Endothelial cell of umbilical vein (primary cell): ENCODE measurements around the gene LRRC41. TPM values are rescaled to one million over a fixed set of nuclear protein-coding genes. Genes with fewer than 3 reads are reported as not detected.

Experiments used
- BruUV-seq: library from RNA; stranded (reverse); fragments of 400-500 nt; replicated peaks from 2 replicates; lab custom pipeline; 2021; lab: Mats Ljungman, UMichigan
- CTCF ChIA-PET: fragments of 300-600, 350-600 bp; sonication (Branson Sonifier 250); formaldehyde crosslinking; loops from one replicate; lab custom pipeline; 2021; ENCODE audit warnings: antibody characterized with exemption, inconsistent platforms; lab: Charles Lee
- POLR2A ChIA-PET: fragments of 300-600, 350-600 bp; sonication (Branson Sonifier 250); formaldehyde crosslinking; loops from one replicate; lab custom pipeline; 2021; ENCODE audit warnings: antibody characterized with exemption, inconsistent platforms; lab: Charles Lee
- DNase-seq: peaks from one replicate; pipeline ENCODE4 v3.0.0-alpha.2; 2011; ENCODE audit warnings: low read depth, low spot score
- FAIRE-seq: peaks from 2 replicates; lab custom pipeline; 2011; peaks lifted over from hg19 to GRCh38; lab: Jason Lieb, UNC
- H2AFZ ChIP-seq: 2 replicates; pipeline ENCODE4 v1.6.0; 2012; ENCODE audit warnings: low read depth, low read length, control low read depth, inconsistent platforms
- H3K27ac ChIP-seq: 2 replicates; pipeline ENCODE4 v1.5.1; 2011; ENCODE audit warnings: low read depth, mild to moderate bottlenecking, control low read depth, low read length, moderate library complexity; ENCODE audit not compliant: insufficient read depth
- H3K27me3 ChIP-seq, 2 experiments: 2 replicates each; pipeline versions ENCODE4 v1.6.0 to v1.6.1; 2011; ENCODE audit warnings: low read length in 2 of 2, mixed read lengths in 1 of 2; ENCODE audit not compliant: control insufficient read depth in 2 of 2, insufficient read depth in 2 of 2
- H3K36me3 ChIP-seq, 2 experiments: 2 replicates in 1 of 2; 3 replicates in 1 of 2; pipeline ENCODE4 v1.5.1; 2011; ENCODE audit warnings: low read length in 2 of 2, mild to moderate bottlenecking in 1 of 2, moderate library complexity in 1 of 2; ENCODE audit not compliant: control insufficient read depth in 2 of 2, insufficient read depth in 2 of 2; ENCODE audit errors: extremely low read depth in 1 of 2
- H3K4me1 ChIP-seq: 3 replicates; pipeline ENCODE4 v1.5.1; 2011; ENCODE audit warnings: mild to moderate bottlenecking, low read length; ENCODE audit not compliant: control insufficient read depth, insufficient read depth; ENCODE audit errors: extremely low read depth
- H3K4me2 ChIP-seq: 2 replicates; pipeline ENCODE4 v1.6.1; 2011; ENCODE audit warnings: low read length, control low read depth, mixed read lengths; ENCODE audit not compliant: insufficient read depth
- H3K4me3 ChIP-seq, 3 experiments: fragments of 200-600 bp in 1 of 3; sonication (generic), shearing (Covaris generic) in 1 of 3; replicated peaks in 1 of 3; 2 replicates each; pipeline ENCODE4 v1.5.1; 2011 to 2016; ENCODE audit warnings: control low read depth in 3 of 3, low read length in 3 of 3, mild to moderate bottlenecking in 2 of 3, inconsistent platforms in 1 of 3, low read depth in 1 of 3, moderate library complexity in 1 of 3; ENCODE audit not compliant: insufficient read depth in 1 of 3
- H3K79me2 ChIP-seq: 2 replicates; pipeline ENCODE4 v1.6.0; 2012; ENCODE audit warnings: low read length, inconsistent platforms; ENCODE audit not compliant: control insufficient read depth, insufficient read depth
- H3K9ac ChIP-seq: replicated peaks from 2 replicates; pipeline ENCODE3; 2011; ENCODE audit warnings: low read length, control low read depth; ENCODE audit not compliant: insufficient read depth; ENCODE audit errors: extremely low read depth
- H3K9me1 ChIP-seq: replicated peaks from 3 replicates; pipeline ENCODE4 v1.6.0; 2011; ENCODE audit warnings: mild to moderate bottlenecking, low read length; ENCODE audit not compliant: control insufficient read depth, insufficient read depth; ENCODE audit errors: extremely low read depth
- H3K9me3 ChIP-seq: replicated peaks from 2 replicates; pipeline ENCODE4 v1.5.1; 2012; ENCODE audit warnings: low read length, inconsistent platforms; ENCODE audit not compliant: control insufficient read depth, insufficient read depth
- H4K20me1 ChIP-seq: replicated peaks from 2 replicates; pipeline ENCODE3; 2011; ENCODE audit warnings: mild to moderate bottlenecking, low read length; ENCODE audit not compliant: control insufficient read depth, insufficient read depth; ENCODE audit errors: extremely low read depth
- EZH2 ChIP-seq: IDR thresholded peaks from 2 replicates; pipeline ENCODE4 v1.6.1; 2012; ENCODE audit warnings: borderline replicate concordance, low read depth, mild to moderate bottlenecking, moderate library complexity, low read length, inconsistent platforms; ENCODE audit not compliant: severe bottlenecking
- FOS ChIP-seq: IDR thresholded peaks from 2 replicates; pipeline ENCODE4 v1.6.1; 2011; ENCODE audit warnings: mild to moderate bottlenecking, low read length, moderate library complexity, borderline replicate concordance; ENCODE audit not compliant: insufficient read depth
- GATA2 ChIP-seq: IDR thresholded peaks from 2 replicates; pipeline ENCODE4 v1.7.0; 2011; ENCODE audit warnings: low read depth, mild to moderate bottlenecking, moderate library complexity, mixed read lengths, low read length; ENCODE audit not compliant: insufficient read length, insufficient read depth
- JUN ChIP-seq: IDR thresholded peaks from 2 replicates; pipeline ENCODE4 v1.6.1; 2011; ENCODE audit warnings: borderline replicate concordance, low read depth; ENCODE audit not compliant: insufficient read length, insufficient read depth
- MYC ChIP-seq: IDR thresholded peaks from one replicate; pipeline ENCODE4 v1.6.1; 2011; ENCODE audit warnings: mild to moderate bottlenecking, low read depth, low read length
- POLR2A ChIP-seq: IDR thresholded peaks from 2 replicates; pipeline ENCODE4 v1.6.1; 2012; ENCODE audit warnings: low read depth, mild to moderate bottlenecking, control low read depth, low read length
- POLR2AphosphoS5 ChIP-seq: IDR thresholded peaks from 2 replicates; pipeline ENCODE4 v1.6.1; 2012; ENCODE audit warnings: low read depth, mild to moderate bottlenecking, control low read depth, low read length, moderate library complexity; ENCODE audit not compliant: insufficient read depth
- dilution Hi-C: fragments of 300-500 bp; cut with MboI; formaldehyde crosslinking; loops from one replicate; pipeline ENCODE4 v1.15.0; 2019; ENCODE audit warnings: low sequenced_read_pairs; ENCODE audit not compliant: extremely low pct_ligation_motif_present
- intact Hi-C: fragments of 100-400 bp; cut with micrococcal nuclease; formaldehyde crosslinking; loops from one replicate; pipeline ENCODE4 v1.10.0; 2022
- polyA plus RNA-seq, 4 experiments: library from polyadenylated mRNA; depleted of rRNA in 3 of 4; stranded (reverse) in 3 of 4; unstranded in 1 of 4; fragments of >200 nt; gene quantifications; 2 replicates each; pipeline versions ENCODE4 v1.2.1 to v1.2.3, GENCODE V29; 2011 to 2012; ENCODE audit warnings: missing spikeins in 1 of 4
- total RNA-seq: library from RNA; stranded (reverse); gene quantifications from 2 replicates; pipeline ENCODE4 v1.2.3, GENCODE V29; 2021
- TF ChIP-seq, protein P1 (sequence below), 2 donors: IDR thresholded peaks; 1 replicate in 1 of 2; 2 replicates in 1 of 2; pipeline ENCODE4 v1.5.1; 2011; ENCODE audit warnings: low read length in 2 of 2, mild to moderate bottlenecking in 2 of 2, moderate library complexity in 2 of 2, control low read depth in 1 of 2, inconsistent platforms in 1 of 2, low read depth in 1 of 2; ENCODE audit not compliant: insufficient read depth in 1 of 2; ENCODE audit errors: extremely low read depth in 1 of 2
- TF ChIP-seq, protein P2 (sequence below): IDR thresholded peaks from 2 replicates; pipeline ENCODE4 v1.6.1; 2011; ENCODE audit not compliant: insufficient read depth, insufficient read length

LRRC41 gene
- total and polyA plus RNA-seq, 2 donors (not counting 3 experiments of a cell fraction or from before 2014, with no cell fraction given) = 69.2 to 91.1 TPM

GRCh38 chr1:46303872-46304326 lies 483 bp upstream of the LRRC41 start:
- POLR2A ChIA-PET = interaction anchor here (1.8 kb wide), 1 partner anchor 36 kb away, joined by 5 read pairs; the partner anchor contains the start of gene NSUN4
- intact Hi-C loops (loop anchor here (1.0 to 5.0 kb wide), 4 partner anchors 36 to 172 kb away; partner anchors contain the start of genes NSUN4, PIK3R3 and RAD54L), dilution Hi-C loops (no loop called here)
- Histone ChIP-seq H3K9me1 (no peaks in the 10 kb centered on the region), H3K27me3 (no peaks in the 10 kb centered on the region), H3K9me3 (no peaks in the 10 kb centered on the region), H3K36me3 (no peaks in the 10 kb centered on the region), H3K79me2 (peaks cover 93% of the 10 kb centered on the region), H3K4me2 (peak overlapping the region; percentile 92), H3K27ac (peak overlapping the region; percentile 81), H2AFZ (peak overlapping the region; percentile 44), H3K4me1 (peaks cover 20% of the 10 kb centered on the region), H4K20me1 (no peaks in the 10 kb centered on the region), H3K4me3 (peak overlapping the region; percentile 81 to 94 (median 84)), H3K9ac (peak overlapping the region; percentile 97)
- TF ChIP-seq, protein P1, sequence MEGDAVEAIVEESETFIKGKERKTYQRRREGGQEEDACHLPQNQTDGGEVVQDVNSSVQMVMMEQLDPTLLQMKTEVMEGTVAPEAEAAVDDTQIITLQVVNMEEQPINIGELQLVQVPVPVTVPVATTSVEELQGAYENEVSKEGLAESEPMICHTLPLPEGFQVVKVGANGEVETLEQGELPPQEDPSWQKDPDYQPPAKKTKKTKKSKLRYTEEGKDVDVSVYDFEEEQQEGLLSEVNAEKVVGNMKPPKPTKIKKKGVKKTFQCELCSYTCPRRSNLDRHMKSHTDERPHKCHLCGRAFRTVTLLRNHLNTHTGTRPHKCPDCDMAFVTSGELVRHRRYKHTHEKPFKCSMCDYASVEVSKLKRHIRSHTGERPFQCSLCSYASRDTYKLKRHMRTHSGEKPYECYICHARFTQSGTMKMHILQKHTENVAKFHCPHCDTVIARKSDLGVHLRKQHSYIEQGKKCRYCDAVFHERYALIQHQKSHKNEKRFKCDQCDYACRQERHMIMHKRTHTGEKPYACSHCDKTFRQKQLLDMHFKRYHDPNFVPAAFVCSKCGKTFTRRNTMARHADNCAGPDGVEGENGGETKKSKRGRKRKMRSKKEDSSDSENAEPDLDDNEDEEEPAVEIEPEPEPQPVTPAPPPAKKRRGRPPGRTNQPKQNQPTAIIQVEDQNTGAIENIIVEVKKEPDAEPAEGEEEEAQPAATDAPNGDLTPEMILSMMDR (IDR thresholded peaks at IDR 0.05; ENCODE audit: extremely low read depth in 1 of 2, insufficient read depth in 1 of 2, low read depth in 1 of 2, low read length in 2 of 2) = no peak
- no peak for TF ChIP-seq FOS
- no peak for FAIRE-seq
- CTCF ChIA-PET = interaction anchor here (1.4 to 2.7 kb wide), 5 partner anchors 36 to 59 kb away, joined by 5 to 17 read pairs (median 7); partner anchors contain the start of genes NSUN4 and RAD54L
- DNase-seq = peak; percentile 53
- TSS peak; percentile 82 for BruUV-seq

DNA sequence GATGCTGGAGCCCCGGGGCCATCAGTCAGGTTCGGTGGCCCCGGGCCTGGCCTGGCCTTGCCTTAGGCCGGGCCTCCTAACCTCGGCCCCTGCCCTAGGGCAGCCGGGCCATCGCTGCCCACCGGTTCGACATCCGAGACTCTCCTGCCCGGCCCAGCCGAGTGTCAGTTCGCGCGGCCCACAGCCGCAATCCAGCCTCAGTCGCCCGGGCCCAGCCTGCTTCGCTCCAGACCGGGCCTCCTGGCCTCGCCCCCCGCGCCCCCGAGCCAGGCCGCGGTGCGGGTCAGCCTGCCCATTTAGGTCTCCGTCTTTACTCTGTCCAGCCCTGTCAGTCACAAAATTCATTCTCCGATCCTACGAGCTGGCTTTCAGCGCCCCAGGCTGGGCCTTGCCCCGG lies 777 bp downstream of the LRRC41 start:
- FAIRE-seq (no peak), DNase-seq (peak; percentile 50)
- intact Hi-C loops (loop anchor here (1.0 to 5.0 kb wide), 4 partner anchors 38 to 170 kb away; partner anchors contain the start of genes NSUN4, PIK3R3 and RAD54L), dilution Hi-C loops (no loop called here)
- no peaks in the 10 kb centered on the region for H3K9me3 ChIP-seq
- POLR2A ChIA-PET = interaction anchor here (1.8 kb wide), 1 partner anchor 37 kb away, joined by 5 read pairs; the partner anchor contains the start of gene NSUN4
- BruUV-seq = no TSS peak
- H3K27me3 ChIP-seq = no peaks in the 10 kb centered on the region
- H3K79me2 ChIP-seq = peaks cover 89% of the 10 kb centered on the region
- peaks cover 20% of the 10 kb centered on the region for H3K4me1 ChIP-seq
- peaks cover under 1 to 2% of the 10 kb centered on the region in 2 experiments for H3K36me3 ChIP-seq
- CTCF ChIA-PET = interaction anchor here (1.0 to 2.7 kb wide), 7 partner anchors 31 to 58 kb away, joined by 3 to 17 read pairs (median 5); partner anchors contain the start of genes NSUN4 and RAD54L
- peak overlapping the region; percentile 94 for H3K4me2 ChIP-seq
- peak overlapping the region; percentile 50 for H2AFZ ChIP-seq
- H4K20me1 ChIP-seq = no peaks in the 10 kb centered on the region
- peak overlapping the region; percentile 81 for H3K27ac ChIP-seq
- H3K9ac ChIP-seq = peak overlapping the region; percentile 97
- no peaks in the 10 kb centered on the region for H3K9me1 ChIP-seq
- no peak for TF ChIP-seq FOS
- TF ChIP-seq GATA2 = no peak
- no peak for TF ChIP-seq POLR2AphosphoS5
- TF ChIP-seq, protein P2, sequence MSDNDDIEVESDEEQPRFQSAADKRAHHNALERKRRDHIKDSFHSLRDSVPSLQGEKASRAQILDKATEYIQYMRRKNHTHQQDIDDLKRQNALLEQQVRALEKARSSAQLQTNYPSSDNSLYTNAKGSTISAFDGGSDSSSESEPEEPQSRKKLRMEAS = no peak
- TF ChIP-seq, protein P1 (IDR thresholded peaks at IDR 0.05; ENCODE audit: extremely low read depth in 1 of 2, insufficient read depth in 1 of 2, low read depth in 1 of 2, low read length in 2 of 2) = no peak
- no peak for TF ChIP-seq JUN
- TF ChIP-seq POLR2A = no peak
- no peak for TF ChIP-seq EZH2
- TF ChIP-seq MYC = no peak
- peak overlapping the region; percentile 73 to 94 (median 84) for H3K4me3 ChIP-seq
